ENCODE measurements around the gene SKOR2. TPM values are rescaled to one million over a fixed set of nuclear protein-coding genes. Genes with fewer than 3 reads are reported as not detected.

Gene SKOR2
- total RNA-seq, 2 donors from 2014 or later: 1.1 TPM; not detected in 1

- Histone ChIP-seq H3K27ac (peak overlapping the region; percentile 63 to 67), H3K4me3 (peak overlapping the region; percentile 60 to 74), H3K27me3 (replicated peaks; ENCODE audit: insufficient read depth) (no peaks in the 10 kb centered on the region), H3K4me1 (replicated peaks) (no peaks in the 10 kb centered on the region), H3K36me3 (no peaks in the 10 kb centered on the region), H3K9me3 (no peaks in the 10 kb centered on the region)
- DNase-seq (ENCODE audit: low spot score): no peak
- TF ChIP-seq POLR2A (IDR thresholded peaks at IDR 0.05) (no peak), POLR2AphosphoS5 (IDR thresholded peaks at IDR 0.05) (no peak)
- TF ChIP-seq, protein P1, sequence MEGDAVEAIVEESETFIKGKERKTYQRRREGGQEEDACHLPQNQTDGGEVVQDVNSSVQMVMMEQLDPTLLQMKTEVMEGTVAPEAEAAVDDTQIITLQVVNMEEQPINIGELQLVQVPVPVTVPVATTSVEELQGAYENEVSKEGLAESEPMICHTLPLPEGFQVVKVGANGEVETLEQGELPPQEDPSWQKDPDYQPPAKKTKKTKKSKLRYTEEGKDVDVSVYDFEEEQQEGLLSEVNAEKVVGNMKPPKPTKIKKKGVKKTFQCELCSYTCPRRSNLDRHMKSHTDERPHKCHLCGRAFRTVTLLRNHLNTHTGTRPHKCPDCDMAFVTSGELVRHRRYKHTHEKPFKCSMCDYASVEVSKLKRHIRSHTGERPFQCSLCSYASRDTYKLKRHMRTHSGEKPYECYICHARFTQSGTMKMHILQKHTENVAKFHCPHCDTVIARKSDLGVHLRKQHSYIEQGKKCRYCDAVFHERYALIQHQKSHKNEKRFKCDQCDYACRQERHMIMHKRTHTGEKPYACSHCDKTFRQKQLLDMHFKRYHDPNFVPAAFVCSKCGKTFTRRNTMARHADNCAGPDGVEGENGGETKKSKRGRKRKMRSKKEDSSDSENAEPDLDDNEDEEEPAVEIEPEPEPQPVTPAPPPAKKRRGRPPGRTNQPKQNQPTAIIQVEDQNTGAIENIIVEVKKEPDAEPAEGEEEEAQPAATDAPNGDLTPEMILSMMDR (IDR thresholded peaks at IDR 0.05): no peak
- intact Hi-C loops (cut with DNase I): no loop called here
- 2% methylated on average over 24 of the region's 24 CpGs for WGBS
Measured at GRCh38 chr18:47175283-47175897, 76.1 kb downstream of the SKOR2 start.

- Histone ChIP-seq H3K9me3 (no peaks in the 10 kb centered on the region), H3K4me1 (replicated peaks) (no peaks in the 10 kb centered on the region), H3K4me3 (no peak overlapping the region), H3K36me3 (no peaks in the 10 kb centered on the region), H3K27ac (no peak overlapping the region), H3K27me3 (replicated peaks; ENCODE audit: insufficient read depth) (no peaks in the 10 kb centered on the region)
- no peak for DNase-seq (ENCODE audit: low spot score)
- intact Hi-C loops (cut with DNase I): no loop called here
- TF ChIP-seq POLR2A (IDR thresholded peaks at IDR 0.05) (no peak), POLR2AphosphoS5 (IDR thresholded peaks at IDR 0.05) (peak; percentile 51)
- TF ChIP-seq, protein P1 (IDR thresholded peaks at IDR 0.05): no peak
- WGBS: 62% methylated on average over 13 of the region's 13 CpGs
Measured at GRCh38 chr18:47174545-47175116, 76.8 kb downstream of the SKOR2 start.

DNA sequence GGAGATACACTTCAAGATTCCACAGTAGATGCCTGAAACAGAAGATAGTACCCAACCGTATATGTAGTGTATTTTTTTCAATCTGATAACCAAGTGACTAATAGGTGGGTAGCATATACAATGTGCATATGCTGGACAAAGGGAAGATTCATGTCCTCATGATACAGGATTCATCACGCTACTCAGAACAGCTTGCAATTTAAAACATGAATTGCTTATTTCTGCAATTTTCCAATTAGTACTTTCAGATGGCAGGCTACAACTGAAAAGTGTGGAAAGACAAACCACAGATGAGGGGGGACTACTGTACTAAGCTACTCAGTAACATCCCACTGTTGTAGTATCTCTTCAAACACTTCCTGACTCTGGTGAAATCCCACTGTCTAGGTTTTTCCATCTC is 79.0 kb downstream of the SKOR2 start:
- DNase-seq (ENCODE audit: low spot score): no peak
- Histone ChIP-seq H3K36me3 (no peaks in the 10 kb centered on the region), H3K27me3 (replicated peaks; ENCODE audit: insufficient read depth) (no peaks in the 10 kb centered on the region), H3K27ac (no peak overlapping the region), H3K9me3 (no peaks in the 10 kb centered on the region), H3K4me1 (replicated peaks) (no peaks in the 10 kb centered on the region), H3K4me3 (no peak overlapping the region)
- TF ChIP-seq, protein P1 (IDR thresholded peaks at IDR 0.05): no peak
- TF ChIP-seq POLR2A (IDR thresholded peaks at IDR 0.05): no peak
- no peak for TF ChIP-seq POLR2AphosphoS5 (IDR thresholded peaks at IDR 0.05)
- 81% methylated on average over 2 of the region's 2 CpGs for WGBS
- intact Hi-C loops (cut with DNase I): no loop called here

- WGBS: 84% methylated on average over 1 of the region's 1 CpG
Measured at GRCh38 chr18:47168913-47169312, 82.5 kb downstream of the SKOR2 start.

More at GRCh38 chr18:47168913-47169312, 82.5 kb downstream of the SKOR2 start:
- TF ChIP-seq POLR2AphosphoS5 (IDR thresholded peaks at IDR 0.05): no peak
- TF ChIP-seq, protein P1 (IDR thresholded peaks at IDR 0.05): no peak
- no peak for TF ChIP-seq POLR2A (IDR thresholded peaks at IDR 0.05)
- DNase-seq (ENCODE audit: low spot score): no peak
- Histone ChIP-seq H3K36me3 (no peaks in the 10 kb centered on the region), H3K27me3 (replicated peaks; ENCODE audit: insufficient read depth) (no peaks in the 10 kb centered on the region), H3K4me3 (no peak overlapping the region), H3K4me1 (replicated peaks) (no peaks in the 10 kb centered on the region), H3K9me3 (no peaks in the 10 kb centered on the region), H3K27ac (no peak overlapping the region)
- intact Hi-C loops (cut with DNase I): no loop called here
